Sigmoid colon (tissue), 7 donors: Measurements from ENCODE around the gene MLH3. TPM values are rescaled to one million over a fixed set of nuclear protein-coding genes. Genes with fewer than 3 reads are reported as not detected.
A peak's percentile ranks its signal among the peaks of the same experiment; 100 is the strongest.

Experiments
- DNase-seq: peaks from one replicate; pipeline ENCODE4 v3.0.0-alpha.2; 2019
- H3K27ac ChIP-seq, 4 donors: fragments of 200-600 bp; sonication (generic); one replicate each; pipeline ENCODE4 v1.5.1; 2016 to 2019; ENCODE audit warnings: mild to moderate bottlenecking in 1 of 4
- H3K27me3 ChIP-seq, 3 donors: fragments of 200-600 bp; sonication (generic); one replicate each; pipeline ENCODE4 v1.5.1; 2019; ENCODE audit warnings: mild to moderate bottlenecking in 1 of 3
- H3K36me3 ChIP-seq, 4 donors: fragments of 200-600 bp; sonication (generic); one replicate each; pipeline ENCODE4 v1.5.1; 2016 to 2019
- H3K4me1 ChIP-seq, 4 donors: fragments of 200-600 bp; sonication (generic); one replicate each; pipeline ENCODE4 v1.5.1; 2017 to 2019
- H3K4me3 ChIP-seq, 4 donors: fragments of 200-600 bp; sonication (generic); one replicate each; pipeline ENCODE4 v1.5.1; 2017 to 2019; ENCODE audit warnings: mild to moderate bottlenecking in 2 of 4, moderate library complexity in 1 of 4
- H3K9me3 ChIP-seq, 4 donors: fragments of 200-600 bp in 3 of 4; sonication (generic) in 3 of 4; one replicate each; pipeline versions ENCODE4 v1.5.1 to v1.6.1; 2013 to 2019
- EP300 ChIP-seq, 4 donors: sonication (generic); formaldehyde crosslinking; IDR thresholded peaks; one replicate each; pipeline ENCODE4 v1.6.1; 2017; ENCODE audit warnings: antibody characterized with exemption in 4 of 4
- POLR2A ChIP-seq, 2 donors: fragments of 450-650 bp; IDR thresholded peaks; one replicate each; pipeline ENCODE4 v1.6.1; 2016; ENCODE audit warnings: antibody characterized with exemption in 2 of 2, mild to moderate bottlenecking in 2 of 2, moderate library complexity in 2 of 2
- POLR2AphosphoS5 ChIP-seq, 4 donors: sonication (generic); formaldehyde crosslinking; IDR thresholded peaks; one replicate each; pipeline ENCODE4 v1.6.1; 2017; ENCODE audit warnings: antibody characterized with exemption in 4 of 4
- WGBS, 2 donors: extraction: QIAGEN DNeasy Blood & Tissue Kit; methylation state at CpG; one replicate each; pipeline ENCODE4 v1.1.7; 2013; 5-methylcytosine and 5-hydroxymethylcytosine counted together
- intact Hi-C: fragments of 100-400 bp; cut with DNase I; formaldehyde crosslinking; loops from one replicate; pipeline ENCODE4 v1.15.1; 2023
- polyA plus RNA-seq, 3 donors: library from polyadenylated mRNA; stranded (reverse); fragments of 200-250 nt; gene quantifications; one replicate each; pipeline ENCODE4 v1.2.3, GENCODE V29; 2013
- total RNA-seq, 4 donors: library from RNA; depleted of rRNA; stranded (reverse); fragments of >200 nt; gene quantifications; one replicate each; pipeline ENCODE4 v1.1.0, GENCODE V29; 2016
- TF ChIP-seq, protein P1 (sequence below), 4 experiments: fragments of 450-650 bp in 3 of 4; fragments of 200-600 bp in 1 of 4; IDR thresholded peaks; one replicate each; pipeline ENCODE4 v1.5.1; 2016 to 2019; ENCODE audit warnings: antibody characterized with exemption in 4 of 4, mild to moderate bottlenecking in 3 of 4, moderate library complexity in 2 of 4
- donor health status: healthy with polysubstance abuse.
- donor health status: Bipolar disorder and iron deficiency.
- donor health status: healthy.

MLH3 gene
- total and polyA plus RNA-seq, 7 donors, result 3.6 to 42.9 (median 30.0) TPM

DNA sequence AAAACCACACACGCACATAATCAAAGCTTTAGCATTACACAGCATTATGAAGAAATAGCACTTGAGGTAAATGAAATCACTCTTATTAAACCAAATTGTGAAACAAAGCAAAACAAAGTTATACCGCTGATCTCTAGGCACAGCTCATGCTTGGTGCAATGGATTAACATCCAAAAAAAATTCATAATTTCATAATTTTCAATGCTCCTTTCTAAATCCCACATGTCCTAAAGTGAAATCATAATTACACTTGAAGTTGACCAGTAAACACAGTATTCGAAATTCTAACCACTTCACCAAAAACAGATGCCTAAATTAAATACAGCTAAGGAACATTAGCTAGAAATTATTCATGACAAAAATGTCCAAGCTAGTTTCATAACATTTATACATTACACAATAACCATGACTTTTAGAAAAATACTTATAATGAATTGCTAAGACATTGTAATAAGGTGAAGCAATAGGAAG, 1.5 kb downstream of the MLH3 start:
- Histone ChIP-seq H3K4me3 (no peak overlapping the region), H3K27ac (peak overlapping the region; percentile 41 to 93 (median 88)), H3K4me1 (peaks cover 0 to 38% (median 22%) of the 10 kb centered on the region in 4 donors), H3K9me3 (no peaks in the 10 kb centered on the region), H3K36me3 (no peaks in the 10 kb centered on the region), H3K27me3 (no peaks in the 10 kb centered on the region)
- WGBS, 2 donors, result 88 to 91% methylated on average over 3 of the region's 3 CpGs
- no peak for DNase-seq
- TF ChIP-seq POLR2A (IDR thresholded peaks at IDR 0.05), result no peak
- TF ChIP-seq, protein P1, sequence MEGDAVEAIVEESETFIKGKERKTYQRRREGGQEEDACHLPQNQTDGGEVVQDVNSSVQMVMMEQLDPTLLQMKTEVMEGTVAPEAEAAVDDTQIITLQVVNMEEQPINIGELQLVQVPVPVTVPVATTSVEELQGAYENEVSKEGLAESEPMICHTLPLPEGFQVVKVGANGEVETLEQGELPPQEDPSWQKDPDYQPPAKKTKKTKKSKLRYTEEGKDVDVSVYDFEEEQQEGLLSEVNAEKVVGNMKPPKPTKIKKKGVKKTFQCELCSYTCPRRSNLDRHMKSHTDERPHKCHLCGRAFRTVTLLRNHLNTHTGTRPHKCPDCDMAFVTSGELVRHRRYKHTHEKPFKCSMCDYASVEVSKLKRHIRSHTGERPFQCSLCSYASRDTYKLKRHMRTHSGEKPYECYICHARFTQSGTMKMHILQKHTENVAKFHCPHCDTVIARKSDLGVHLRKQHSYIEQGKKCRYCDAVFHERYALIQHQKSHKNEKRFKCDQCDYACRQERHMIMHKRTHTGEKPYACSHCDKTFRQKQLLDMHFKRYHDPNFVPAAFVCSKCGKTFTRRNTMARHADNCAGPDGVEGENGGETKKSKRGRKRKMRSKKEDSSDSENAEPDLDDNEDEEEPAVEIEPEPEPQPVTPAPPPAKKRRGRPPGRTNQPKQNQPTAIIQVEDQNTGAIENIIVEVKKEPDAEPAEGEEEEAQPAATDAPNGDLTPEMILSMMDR (IDR thresholded peaks at IDR 0.05), result no peak
- TF ChIP-seq EP300 (IDR thresholded peaks at IDR 0.05), result no peak
- peak in 2 of 4 donors; percentile 36 to 38 for TF ChIP-seq POLR2AphosphoS5 (IDR thresholded peaks at IDR 0.05)
- intact Hi-C loops, result loop anchor here (2.0 to 5.0 kb wide), 2 partner anchors 19 to 33 kb away; partner anchors contain the start of gene ZC2HC1C

DNA sequence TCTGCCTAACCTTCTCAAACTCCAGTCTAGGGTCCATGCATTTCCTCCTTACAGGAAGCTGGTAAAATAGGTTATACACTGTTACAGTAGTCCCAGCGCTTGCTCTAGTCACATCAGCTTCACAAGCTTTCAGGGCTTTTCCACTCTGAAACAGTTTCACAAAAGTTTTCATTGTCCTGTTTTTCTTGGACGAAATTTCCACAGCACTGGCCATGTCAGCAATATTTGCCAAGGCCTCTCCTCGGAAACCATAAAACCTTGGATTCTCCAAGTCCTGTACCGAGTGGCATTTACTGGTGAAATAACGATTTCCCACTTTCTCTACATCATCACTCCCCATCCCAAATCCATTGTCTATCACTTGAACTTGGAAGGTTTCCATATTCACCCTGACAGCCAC, 2.1 kb downstream of the MLH3 start:
- Histone ChIP-seq H3K36me3 (no peaks in the 10 kb centered on the region), H3K4me3 (no peak overlapping the region), H3K9me3 (no peaks in the 10 kb centered on the region), H3K27ac (peak overlapping the region; percentile 19 to 93 (median 41)), H3K27me3 (no peaks in the 10 kb centered on the region), H3K4me1 (peaks cover 0 to 44% (median 28%) of the 10 kb centered on the region in 4 donors)
- DNase-seq, result no peak
- TF ChIP-seq, protein P1 (IDR thresholded peaks at IDR 0.05), result no peak
- TF ChIP-seq EP300 (IDR thresholded peaks at IDR 0.05) (no peak), POLR2AphosphoS5 (IDR thresholded peaks at IDR 0.05) (no peak), POLR2A (IDR thresholded peaks at IDR 0.05) (no peak)
- WGBS, 2 donors, result 92 to 94% methylated on average over 5 of the region's 5 CpGs
- intact Hi-C loops, result loop anchor here (5.0 kb wide), 1 partner anchor 33 kb away; no protein-coding TSS in a partner anchor

DNA sequence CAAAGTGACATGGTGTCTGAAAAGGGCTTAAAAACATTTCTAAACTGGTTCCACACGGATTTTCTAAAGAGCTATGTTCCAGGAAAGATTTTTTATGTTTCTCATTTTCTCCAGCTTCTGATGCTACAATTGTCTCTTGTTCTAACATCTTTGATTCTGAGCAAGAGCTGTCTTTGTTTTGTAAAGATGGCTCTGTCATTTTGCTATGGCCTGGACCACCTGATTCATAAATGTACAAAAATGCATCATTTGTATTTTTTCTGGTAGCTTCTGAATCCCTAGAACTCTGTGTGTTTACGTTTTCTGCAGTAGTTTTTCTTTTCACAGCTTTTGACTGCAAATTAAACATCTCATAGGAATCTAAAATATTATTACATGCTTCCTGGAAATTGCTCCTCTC, 3.2 kb downstream of the MLH3 start:
- peaks cover 0 to 3% (median 0%) of the 10 kb centered on the region in 4 donors for H3K36me3 ChIP-seq
- intact Hi-C loops, result loop anchor here (5.0 kb wide), 1 partner anchor 34 kb away; no protein-coding TSS in a partner anchor
- H3K9me3 ChIP-seq, result no peaks in the 10 kb centered on the region
- H3K27ac ChIP-seq, result peak overlapping the region in 1 of 4 donors; percentile 93
- DNase-seq, result no peak
- 87 to 90% methylated on average over 2 of the region's 2 CpGs for WGBS, 2 donors
- H3K4me3 ChIP-seq, result no peak overlapping the region
- peaks cover 0 to 47% (median 29%) of the 10 kb centered on the region in 4 donors for H3K4me1 ChIP-seq
- TF ChIP-seq, protein P1 (IDR thresholded peaks at IDR 0.05), result no peak
- no peak for TF ChIP-seq EP300 (IDR thresholded peaks at IDR 0.05)
- no peak for TF ChIP-seq POLR2AphosphoS5 (IDR thresholded peaks at IDR 0.05)
- TF ChIP-seq POLR2A (IDR thresholded peaks at IDR 0.05), result no peak
- no peaks in the 10 kb centered on the region for H3K27me3 ChIP-seq

DNA sequence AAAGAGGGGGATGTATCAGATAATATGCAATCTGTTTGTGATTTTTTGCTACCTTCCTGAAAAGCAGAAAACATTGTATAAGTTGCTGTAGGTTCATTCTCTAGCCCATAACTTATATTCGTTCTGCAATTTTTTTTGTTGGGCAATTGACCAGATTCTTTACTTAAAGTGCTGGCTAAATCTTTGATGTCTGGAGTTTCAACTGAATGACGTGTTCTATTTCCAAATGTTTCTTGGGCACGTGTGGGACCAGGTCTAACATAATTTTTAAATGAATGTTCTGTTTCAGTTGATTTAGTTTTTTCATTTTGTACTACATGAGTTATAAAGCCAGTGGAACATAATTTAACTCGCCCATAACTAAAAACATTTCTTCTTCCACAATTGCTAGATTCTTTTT, 3.8 kb downstream of the MLH3 start:
- intact Hi-C loops, result loop anchor here (5.0 kb wide), 1 partner anchor 35 kb away; no protein-coding TSS in a partner anchor
- no peak for DNase-seq
- 95 to 98% methylated on average over 4 of the region's 4 CpGs for WGBS, 2 donors
- peaks cover 0 to 6% (median 0%) of the 10 kb centered on the region in 4 donors for H3K36me3 ChIP-seq
- no peak overlapping the region for H3K27ac ChIP-seq
- no peaks in the 10 kb centered on the region for H3K27me3 ChIP-seq
- no peaks in the 10 kb centered on the region for H3K9me3 ChIP-seq
- no peak overlapping the region for H3K4me3 ChIP-seq
- TF ChIP-seq POLR2AphosphoS5 (IDR thresholded peaks at IDR 0.05) (no peak), EP300 (IDR thresholded peaks at IDR 0.05) (no peak), POLR2A (IDR thresholded peaks at IDR 0.05) (no peak)
- TF ChIP-seq, protein P1 (IDR thresholded peaks at IDR 0.05), result no peak
- H3K4me1 ChIP-seq, result peaks cover 0 to 47% (median 29%) of the 10 kb centered on the region in 4 donors
